Calu3 (cell line): ENCODE measurements around the gene TMF1. TPM values are rescaled to one million over a fixed set of nuclear protein-coding genes. Genes with fewer than 3 reads are reported as not detected.
A peak's percentile ranks its signal among the peaks of the same experiment; 100 is the strongest.

Experiments used
- BruUV-seq: library from RNA; stranded (reverse); fragments of 400-500 nt; replicated peaks from 2 replicates; lab custom pipeline; 2021; lab: Mats Ljungman, UMichigan
- CTCF ChIA-PET: fragments of 300-600 bp; sonication (Branson Sonifier 250); formaldehyde crosslinking; loops from one replicate; lab custom pipeline; 2022; ENCODE audit warnings: antibody characterized with exemption; lab: Charles Lee
- DNase-seq: peaks from one replicate; pipeline ENCODE4 v3.0.0; 2022
- H3K27ac Mint-ChIP-seq: one replicate; pipeline ENCODE4 v1.8.0; 2022; ENCODE audit warnings: mixed read lengths; ENCODE audit not compliant: unreplicated experiment
- H3K27me3 Mint-ChIP-seq: one replicate; pipeline ENCODE4 v1.8.0; 2022; ENCODE audit warnings: mixed read lengths; ENCODE audit not compliant: unreplicated experiment
- H3K36me3 Mint-ChIP-seq: one replicate; pipeline ENCODE4 v1.8.0; 2022; ENCODE audit warnings: mild to moderate bottlenecking, moderate library complexity, mixed read lengths; ENCODE audit not compliant: insufficient read depth, unreplicated experiment
- H3K4me1 Mint-ChIP-seq: one replicate; pipeline ENCODE4 v1.8.0; 2022; ENCODE audit warnings: mild to moderate bottlenecking, low read depth, mixed read lengths; ENCODE audit not compliant: unreplicated experiment
- H3K4me3 Mint-ChIP-seq: one replicate; pipeline ENCODE4 v1.8.0; 2022; ENCODE audit warnings: mild to moderate bottlenecking, low read depth, moderate library complexity, mixed read lengths; ENCODE audit not compliant: unreplicated experiment
- H3K9me3 Mint-ChIP-seq: one replicate; pipeline ENCODE4 v1.8.0; 2022; ENCODE audit warnings: low read depth, mixed read lengths; ENCODE audit not compliant: unreplicated experiment
- CTCF ChIP-seq: fragments of 200-600 bp; IDR thresholded peaks from one replicate; pipeline ENCODE4 v1.8.0; 2022; ENCODE audit warnings: antibody characterized with exemption; ENCODE audit not compliant: unreplicated experiment
- intact Hi-C: fragments of 100-400 bp; cut with micrococcal nuclease; formaldehyde crosslinking; loops from one replicate; pipeline ENCODE4 v1.10.0; 2022; ENCODE audit not compliant: unreplicated experiment
- total RNA-seq: library from RNA; stranded (reverse); gene quantifications from 2 replicates; pipeline ENCODE4 v1.2.3, GENCODE V29; 2022

The TMF1 gene
- total RNA-seq, 1 experiment from 2014 or later: 34.4 TPM

DNA sequence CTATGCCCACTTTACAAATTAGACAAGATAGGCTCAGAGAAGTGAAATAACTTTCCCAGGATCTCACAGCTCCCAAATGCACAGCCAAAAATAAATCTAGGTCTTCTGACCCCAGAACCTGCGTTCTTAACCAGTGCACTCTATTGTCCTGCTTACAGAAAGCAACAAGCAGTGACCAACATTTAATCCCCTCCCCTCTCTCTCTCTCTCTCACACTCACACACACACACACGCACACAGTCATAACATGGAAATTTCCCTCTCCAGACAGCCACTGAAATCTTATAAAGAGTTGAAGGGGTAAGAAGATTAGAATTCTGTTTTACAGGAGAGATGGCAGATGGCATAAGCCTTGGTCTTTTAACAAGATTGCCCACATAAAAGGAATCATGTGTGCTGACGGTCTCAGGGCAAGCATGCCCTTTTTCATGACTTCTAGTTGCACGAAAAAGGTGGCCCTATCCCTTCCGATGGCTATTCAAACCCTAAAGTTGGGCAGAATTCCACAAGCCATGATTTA lies 68.1 kb downstream of the TMF1 start:
- no TSS peak for BruUV-seq
- H3K27ac Mint-ChIP-seq: no peak overlapping the region
- no peak overlapping the region for H3K4me3 Mint-ChIP-seq
- no peak for DNase-seq
- no peaks in the 10 kb centered on the region for H3K4me1 Mint-ChIP-seq
- CTCF ChIA-PET: no interaction called here
- no peaks in the 10 kb centered on the region for H3K27me3 Mint-ChIP-seq
- H3K9me3 Mint-ChIP-seq: no peaks in the 10 kb centered on the region
- TF ChIP-seq CTCF: no peak
- intact Hi-C loops: no loop called here
- H3K36me3 Mint-ChIP-seq: peaks cover 5% of the 10 kb centered on the region

DNA sequence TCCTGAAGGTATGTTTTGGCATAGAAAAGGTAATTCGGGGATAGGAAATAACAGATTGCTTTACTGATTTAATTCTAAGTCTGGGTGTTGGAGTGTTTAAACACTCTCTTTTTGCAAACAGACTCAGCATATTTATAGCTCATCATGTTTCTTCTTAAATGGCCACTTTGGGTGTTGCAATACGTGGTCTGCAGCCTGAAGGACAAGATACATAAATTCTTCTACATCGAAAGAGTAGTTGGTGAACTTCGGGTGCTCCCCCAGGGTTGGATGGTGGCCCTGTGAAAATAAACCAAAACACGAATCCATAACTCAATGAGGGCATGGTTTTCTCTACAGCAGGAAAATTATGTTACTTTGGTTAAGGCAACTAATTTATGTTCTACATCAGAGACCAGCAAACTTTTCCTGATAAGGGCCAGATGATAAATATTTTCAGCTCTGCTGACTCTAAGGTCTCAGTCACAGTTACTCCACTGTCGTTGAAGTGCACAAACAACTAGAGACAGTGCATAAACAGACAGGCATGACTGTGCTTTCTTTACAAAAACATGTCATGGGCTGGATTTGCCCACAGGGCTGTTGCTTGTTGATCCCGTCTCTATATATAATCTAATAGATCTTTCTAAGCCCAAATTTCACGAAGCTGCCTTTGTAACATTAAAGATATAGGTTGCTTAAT lies 74.5 kb downstream of the TMF1 start:
- H3K27ac Mint-ChIP-seq: no peak overlapping the region
- DNase-seq: no peak
- intact Hi-C loops: loop anchor here (10.0 kb wide), 1 partner anchor 1863 kb away; no protein-coding TSS in a partner anchor
- peaks cover 9% of the 10 kb centered on the region for H3K27me3 Mint-ChIP-seq
- no peaks in the 10 kb centered on the region for H3K36me3 Mint-ChIP-seq
- H3K9me3 Mint-ChIP-seq: no peaks in the 10 kb centered on the region
- H3K4me1 Mint-ChIP-seq: no peaks in the 10 kb centered on the region
- TF ChIP-seq CTCF: no peak
- CTCF ChIA-PET: interaction anchor here (0.7 kb wide), 1 partner anchor 70 kb away, joined by 3 read pairs; no protein-coding TSS in a partner anchor
- no peak overlapping the region for H3K4me3 Mint-ChIP-seq
- BruUV-seq: no TSS peak

DNA sequence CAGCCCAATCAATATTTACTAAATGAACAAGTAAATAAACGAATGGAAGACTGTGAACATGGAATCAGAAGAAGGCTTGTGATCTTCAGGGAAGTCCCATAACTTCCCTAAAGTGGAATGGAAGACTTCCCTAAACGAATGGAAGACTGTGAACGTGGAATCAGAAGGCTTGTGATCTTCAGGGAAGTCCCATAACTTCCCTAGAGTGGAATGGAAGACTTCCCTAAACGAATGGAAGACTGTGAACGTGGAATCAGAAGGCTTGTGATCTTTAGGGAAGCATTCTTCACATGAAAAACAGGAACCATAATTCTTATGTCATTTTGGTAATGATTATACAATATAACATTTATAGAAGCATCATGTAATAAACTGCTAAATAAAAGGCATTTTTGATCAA lies 77.4 kb downstream of the TMF1 start:
- Mint-ChIP-seq H3K4me1 (no peaks in the 10 kb centered on the region), H3K36me3 (no peaks in the 10 kb centered on the region)
- intact Hi-C loops: loop anchor here (5.0 to 10.0 kb wide), 2 partner anchors 97 to 1860 kb away; no protein-coding TSS in a partner anchor

DNA sequence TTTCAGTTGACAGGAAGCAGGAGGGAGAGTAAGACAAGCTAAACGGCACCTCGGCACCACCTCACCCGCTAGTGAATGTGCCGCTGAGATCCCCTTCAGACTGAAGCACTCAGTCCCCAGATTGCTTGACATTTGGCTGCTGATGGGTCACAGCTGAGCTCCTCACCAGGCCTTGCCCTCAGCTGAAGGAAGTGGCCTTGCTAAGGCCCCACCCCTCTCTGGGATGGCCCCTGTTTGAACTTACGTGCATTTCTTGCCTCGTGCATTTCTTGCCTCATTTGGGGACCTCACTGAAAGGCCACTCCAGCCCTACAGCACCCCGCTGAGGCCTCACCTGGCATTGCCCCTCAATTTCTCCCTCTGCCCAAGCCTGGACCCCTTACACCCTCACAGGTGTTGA lies 78.5 kb downstream of the TMF1 start:
- peak; percentile 1 for DNase-seq
- Mint-ChIP-seq H3K36me3 (no peaks in the 10 kb centered on the region), H3K4me1 (no peaks in the 10 kb centered on the region), H3K4me3 (no peak overlapping the region), H3K9me3 (no peaks in the 10 kb centered on the region), H3K27ac (no peak overlapping the region), H3K27me3 (peaks cover 35% of the 10 kb centered on the region)
- no peak for TF ChIP-seq CTCF
- intact Hi-C loops: loop anchor here (5.0 to 10.0 kb wide), 2 partner anchors 96 to 1859 kb away; no protein-coding TSS in a partner anchor
- no TSS peak for BruUV-seq
- CTCF ChIA-PET: no interaction called here

More for the DNA sequence above, 77.4 kb downstream of the TMF1 start:
- TF ChIP-seq CTCF: no peak
- Mint-ChIP-seq H3K27me3 (peaks cover 24% of the 10 kb centered on the region), H3K27ac (no peak overlapping the region), H3K4me3 (no peak overlapping the region), H3K9me3 (no peaks in the 10 kb centered on the region)
- DNase-seq: no peak
- BruUV-seq: no TSS peak
- CTCF ChIA-PET: interaction anchor here (0.6 kb wide), 1 partner anchor 28 kb away, joined by 4 read pairs; no protein-coding TSS in a partner anchor
